C4-2B (cell line): ENCODE data around the gene PARD6B.

Experiments used
- H3K27ac ChIP-seq: fragments of 450-650 bp; 2 replicates; pipeline ENCODE4 v1.5.1; 2017
- ZFX ChIP-seq: fragments of 450-650 bp; IDR thresholded peaks from 2 replicates; pipeline ENCODE4 v1.6.1; 2017
- TF ChIP-seq, protein P1 (sequence below): fragments of 450-650 bp; conservative IDR thresholded peaks from 2 replicates; pipeline ENCODE4 v1.5.1; 2017; ENCODE audit warnings: mild to moderate bottlenecking

The PARD6B gene

DNA sequence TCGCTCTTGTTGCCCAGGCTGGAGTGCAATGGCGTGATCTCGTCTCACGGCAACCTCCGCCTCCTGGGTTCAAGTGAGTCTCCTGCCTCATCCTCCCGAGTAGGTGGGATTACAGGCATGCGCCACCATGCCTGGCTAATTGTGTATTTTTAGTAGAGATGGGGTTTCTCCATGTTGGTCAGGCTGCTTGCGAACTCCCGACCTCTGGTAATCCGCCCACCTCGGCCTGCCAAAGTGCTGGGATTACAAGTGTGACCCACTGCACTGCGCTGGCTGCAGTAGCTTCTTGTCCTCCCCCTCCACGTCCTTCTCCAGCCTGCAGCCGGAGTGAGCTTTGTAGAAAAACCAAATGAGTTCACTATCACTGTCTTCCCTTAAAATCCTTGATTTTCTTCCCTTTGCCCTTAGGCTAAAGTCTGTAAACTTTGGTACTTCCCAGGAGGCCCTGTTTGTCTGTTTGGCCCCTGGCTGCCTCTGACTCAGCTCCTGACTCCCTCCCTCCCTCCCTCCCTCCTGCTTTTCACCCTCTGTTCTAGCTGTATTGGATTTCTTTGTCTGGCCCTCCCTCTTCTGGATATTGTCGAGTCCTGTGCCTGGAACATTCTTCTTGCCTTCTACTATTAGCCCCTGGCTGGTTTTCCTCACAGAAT lies 12.9 kb downstream of the PARD6B start:
- TF ChIP-seq, protein P1, sequence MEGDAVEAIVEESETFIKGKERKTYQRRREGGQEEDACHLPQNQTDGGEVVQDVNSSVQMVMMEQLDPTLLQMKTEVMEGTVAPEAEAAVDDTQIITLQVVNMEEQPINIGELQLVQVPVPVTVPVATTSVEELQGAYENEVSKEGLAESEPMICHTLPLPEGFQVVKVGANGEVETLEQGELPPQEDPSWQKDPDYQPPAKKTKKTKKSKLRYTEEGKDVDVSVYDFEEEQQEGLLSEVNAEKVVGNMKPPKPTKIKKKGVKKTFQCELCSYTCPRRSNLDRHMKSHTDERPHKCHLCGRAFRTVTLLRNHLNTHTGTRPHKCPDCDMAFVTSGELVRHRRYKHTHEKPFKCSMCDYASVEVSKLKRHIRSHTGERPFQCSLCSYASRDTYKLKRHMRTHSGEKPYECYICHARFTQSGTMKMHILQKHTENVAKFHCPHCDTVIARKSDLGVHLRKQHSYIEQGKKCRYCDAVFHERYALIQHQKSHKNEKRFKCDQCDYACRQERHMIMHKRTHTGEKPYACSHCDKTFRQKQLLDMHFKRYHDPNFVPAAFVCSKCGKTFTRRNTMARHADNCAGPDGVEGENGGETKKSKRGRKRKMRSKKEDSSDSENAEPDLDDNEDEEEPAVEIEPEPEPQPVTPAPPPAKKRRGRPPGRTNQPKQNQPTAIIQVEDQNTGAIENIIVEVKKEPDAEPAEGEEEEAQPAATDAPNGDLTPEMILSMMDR, result peak; percentile 15
- no peak for TF ChIP-seq ZFX
- H3K27ac ChIP-seq, result peak overlapping the region; percentile 34

DNA sequence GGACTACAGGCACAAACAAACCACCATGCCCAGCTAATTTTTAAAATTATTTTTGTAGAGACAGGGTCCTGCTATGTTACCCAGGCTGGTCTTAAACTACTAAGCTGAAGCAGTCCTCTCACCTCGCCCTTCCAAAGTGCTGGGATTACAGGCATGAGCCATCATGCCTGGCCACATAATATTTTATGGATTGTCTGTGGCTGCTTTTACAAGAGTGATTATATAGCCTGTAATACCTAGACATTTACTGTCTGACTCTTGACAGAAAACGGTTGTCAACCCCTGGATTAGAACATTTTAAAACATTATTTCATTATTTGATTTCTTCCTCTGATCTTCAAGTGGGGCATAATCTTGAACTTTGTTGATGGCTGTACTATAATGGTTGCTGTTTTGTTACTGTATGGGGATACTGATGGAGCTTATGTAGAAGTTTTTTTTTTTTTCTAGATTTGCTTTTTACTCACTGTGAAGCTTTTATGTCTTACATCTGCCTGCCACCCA lies 14.3 kb downstream of the PARD6B start:
- TF ChIP-seq, protein P1, result no peak
- no peak for TF ChIP-seq ZFX
- no peak overlapping the region for H3K27ac ChIP-seq

GRCh38 chr20:50746138-50746940 lies 15.0 kb downstream of the PARD6B start:
- no peak for TF ChIP-seq ZFX
- TF ChIP-seq, protein P1, result no peak

DNA sequence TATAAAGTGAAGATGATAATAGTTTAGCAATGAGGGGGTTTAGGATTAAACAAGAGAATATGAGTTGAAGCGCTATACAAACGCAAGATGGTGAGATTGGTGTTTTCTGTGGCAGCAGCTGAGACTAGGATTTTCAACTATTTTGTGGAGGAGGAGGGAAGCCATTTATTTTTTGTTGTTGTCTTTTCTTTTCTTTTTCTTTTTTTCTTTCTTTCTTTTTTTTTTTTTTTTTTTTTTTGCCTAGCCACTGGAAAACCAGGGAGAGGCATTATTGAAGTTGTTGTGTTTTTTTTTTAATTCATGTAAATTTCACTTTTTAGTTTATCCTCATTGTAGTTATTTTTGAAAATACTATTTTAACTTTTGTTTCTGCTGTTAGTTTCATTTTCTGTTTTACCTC lies 15.9 kb downstream of the PARD6B start:
- TF ChIP-seq ZFX, result no peak
- TF ChIP-seq, protein P1, result no peak
- no peak overlapping the region for H3K27ac ChIP-seq

More at GRCh38 chr20:50746138-50746940, 15.0 kb downstream of the PARD6B start:
- H3K27ac ChIP-seq, result no peak overlapping the region

DNA sequence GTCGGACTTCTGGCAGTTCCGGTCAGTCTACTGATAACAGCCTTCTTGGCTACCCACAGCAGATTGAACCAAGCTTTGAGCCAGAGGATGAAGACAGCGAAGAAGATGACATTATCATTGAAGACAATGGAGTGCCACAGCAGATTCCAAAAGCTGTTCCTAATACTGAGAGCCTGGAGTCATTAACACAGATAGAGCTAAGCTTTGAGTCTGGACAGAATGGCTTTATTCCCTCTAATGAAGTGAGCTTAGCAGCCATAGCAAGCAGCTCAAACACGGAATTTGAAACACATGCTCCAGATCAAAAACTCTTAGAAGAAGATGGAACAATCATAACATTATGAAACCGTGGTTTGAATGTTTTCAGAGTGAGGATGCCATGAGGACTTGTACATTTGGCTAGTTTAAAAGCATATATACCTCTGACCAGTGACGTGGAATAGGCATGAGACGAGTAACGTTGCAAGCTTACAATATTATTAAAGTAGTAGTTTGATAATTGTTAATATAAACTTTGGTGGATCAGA lies 18.8 kb downstream of the PARD6B start:
- no peak overlapping the region for H3K27ac ChIP-seq
- TF ChIP-seq, protein P1, result no peak
- no peak for TF ChIP-seq ZFX

DNA sequence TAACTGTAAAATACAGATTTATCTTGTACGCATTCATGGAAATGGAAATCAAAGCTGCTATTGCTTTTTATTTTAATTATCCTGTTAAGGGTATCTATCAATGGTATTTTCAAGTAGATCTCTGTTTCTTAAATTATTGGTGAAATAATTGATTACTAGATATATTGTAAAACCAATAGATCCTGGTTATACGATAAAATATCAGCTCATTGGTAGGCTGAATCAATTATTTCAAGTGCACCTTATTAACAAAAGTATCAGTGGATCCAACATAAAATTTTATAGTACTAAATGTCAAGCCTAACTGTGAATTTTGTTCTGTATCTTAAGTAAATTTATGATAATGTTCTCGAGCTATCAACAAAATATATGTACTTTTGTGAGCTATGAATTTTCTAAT lies 21.8 kb downstream of the PARD6B start:
- TF ChIP-seq ZFX, result no peak
- TF ChIP-seq, protein P1, result no peak
- H3K27ac ChIP-seq, result no peak overlapping the region

- no peak overlapping the region for H3K27ac ChIP-seq
- TF ChIP-seq, protein P1, result no peak
- no peak for TF ChIP-seq ZFX
These were observed 23.0 kb downstream of the PARD6B start for GRCh38 chr20:50754420-50754819.
